GM12878 (cell line): ENCODE measurements around the gene DIO1. TPM values are rescaled to one million over a fixed set of nuclear protein-coding genes. Genes with fewer than 3 reads are reported as not detected.

Source experiments
- ATAC-seq: fragments of 200-7000 bp; cut with Tn5 transposase; 3 replicates; pipeline ENCODE4 v1.9.1; 2020; ENCODE audit warnings: mild to moderate bottlenecking, moderate library complexity
- BruUV-seq: library from RNA; stranded (reverse); fragments of 400-500 nt; replicated peaks from 2 replicates; lab custom pipeline; 2021; lab: Mats Ljungman, UMichigan
- CTCF ChIA-PET: fragments of 300-600 bp; sonication (Branson Sonifier 250); formaldehyde crosslinking; extraction: SDS; loops from one replicate; lab custom pipeline; 2021; ENCODE audit warnings: inconsistent platforms; lab: Yijun Ruan, JAX
- POLR2A ChIA-PET: fragments of 350-600 bp; formaldehyde crosslinking; extraction: SDS; loops from one replicate; lab custom pipeline; 2021; ENCODE audit warnings: inconsistent platforms; lab: Charles Lee
- RAD21 ChIA-PET: fragments of 300-600 bp; sonication (Branson Sonifier 250); formaldehyde crosslinking; loops from one replicate; lab custom pipeline; 2023; ENCODE audit warnings: antibody characterized with exemption; ENCODE audit not compliant: unreplicated experiment; lab: Charles Lee
- SMC1A ChIA-PET: fragments of 300-600 bp; sonication (Branson Sonifier 250); formaldehyde crosslinking; loops from one replicate; lab custom pipeline; 2023; ENCODE audit not compliant: unreplicated experiment, uncharacterized antibody; lab: Charles Lee
- DNase-seq: peaks from one replicate; pipeline ENCODE4 v3.0.0-alpha.2; 2011; ENCODE audit warnings: low read depth, low spot score
- FAIRE-seq: peaks from 3 replicates; lab custom pipeline; 2011; peaks lifted over from hg19 to GRCh38; lab: Jason Lieb, UNC
- H2AFZ ChIP-seq: 2 replicates; pipeline ENCODE4 v1.6.0; 2011; ENCODE audit warnings: low read depth, low read length, control low read depth; ENCODE audit not compliant: control insufficient read depth
- H3K27ac ChIP-seq: 2 replicates; pipeline ENCODE4 v1.5.1; 2011; ENCODE audit warnings: control low read depth; ENCODE audit not compliant: control insufficient read depth, insufficient read depth
- H3K27me3 ChIP-seq, 2 experiments: replicated peaks in 1 of 2; 2 replicates each; pipeline versions ENCODE4 v1.6.0 to v1.6.1; 2011; ENCODE audit warnings: low read length in 1 of 2; ENCODE audit not compliant: control insufficient read depth in 2 of 2, insufficient read depth in 2 of 2
- H3K36me3 ChIP-seq, 2 experiments: 2 replicates each; pipeline ENCODE4 v1.5.1; 2011; ENCODE audit warnings: low read length in 1 of 2; ENCODE audit not compliant: control insufficient read depth in 2 of 2, insufficient read depth in 2 of 2
- H3K4me1 ChIP-seq: 2 replicates; pipeline ENCODE4 v1.6.1; 2011; ENCODE audit warnings: mild to moderate bottlenecking, low read length, moderate library complexity, mixed read lengths; ENCODE audit not compliant: control insufficient read depth, insufficient read depth
- H3K4me2 ChIP-seq: 2 replicates; pipeline ENCODE4 v1.6.0; 2011; ENCODE audit warnings: control low read depth; ENCODE audit not compliant: control insufficient read depth, insufficient read depth
- H3K4me3 ChIP-seq: fragments of 200-600 bp; sonication (generic); 2 replicates; pipeline ENCODE4 v1.5.1; 2016
- H3K79me2 ChIP-seq: 2 replicates; pipeline ENCODE4 v1.6.0; 2011; ENCODE audit warnings: low read length; ENCODE audit not compliant: control insufficient read depth, insufficient read depth
- H3K9ac ChIP-seq: 2 replicates; pipeline ENCODE4 v1.8.0; 2011; ENCODE audit warnings: low read length, control low read depth, mixed read lengths; ENCODE audit not compliant: control insufficient read depth, insufficient read depth
- H3K9me3 ChIP-seq: replicated peaks from 3 replicates; pipeline ENCODE4 v1.5.1; 2011; ENCODE audit warnings: mild to moderate bottlenecking, low read length; ENCODE audit not compliant: control insufficient read depth, insufficient read depth
- H4K20me1 ChIP-seq: 2 replicates; pipeline ENCODE4 v1.6.0; 2011; ENCODE audit not compliant: control insufficient read depth, insufficient read depth
- CTCF ChIP-seq, 3 experiments: IDR thresholded peaks in 2 of 3; conservative IDR thresholded peaks in 1 of 3; 2 replicates each; pipeline ENCODE4 v1.5.1; 2011; ENCODE audit warnings: low read depth in 3 of 3, low read length in 3 of 3, mild to moderate bottlenecking in 3 of 3, control low read depth in 2 of 3, moderate library complexity in 2 of 3, inconsistent platforms in 1 of 3, mixed read lengths in 1 of 3; ENCODE audit not compliant: control insufficient read depth in 2 of 3, insufficient read depth in 1 of 3; ENCODE audit errors: extremely low read depth in 1 of 3
- FOXM1 ChIP-seq: IDR thresholded peaks from 2 replicates; pipeline ENCODE4 v1.6.1; 2012; ENCODE audit warnings: low read depth, mild to moderate bottlenecking, inconsistent platforms, low read length, moderate library complexity
- IRF4 ChIP-seq: IDR thresholded peaks from 2 replicates; pipeline ENCODE4 v1.6.1; 2011; ENCODE audit warnings: low read depth, low read length
- NFIC ChIP-seq: IDR thresholded peaks from 2 replicates; pipeline ENCODE4 v1.6.1; 2012; ENCODE audit warnings: low read depth, mild to moderate bottlenecking, inconsistent platforms, low read length, moderate library complexity
- POLR2AphosphoS2 ChIP-seq: IDR thresholded peaks from 2 replicates; pipeline ENCODE4 v1.6.1; 2011; ENCODE audit warnings: low read depth, mild to moderate bottlenecking, low read length, improper control_type of control experiment, moderate library complexity
- RAD21 ChIP-seq: IDR thresholded peaks from 2 replicates; pipeline ENCODE4 v1.6.1; 2011; ENCODE audit warnings: mild to moderate bottlenecking, low read depth, low read length, moderate library complexity; ENCODE audit not compliant: insufficient read depth
- RFX5 ChIP-seq: IDR thresholded peaks from 2 replicates; pipeline ENCODE4 v1.6.1; 2011; ENCODE audit warnings: low read depth, low read length, improper control_type of control experiment
- SMC3 ChIP-seq: IDR thresholded peaks from 2 replicates; pipeline ENCODE4 v1.6.1; 2011; ENCODE audit warnings: low read length, improper control_type of control experiment, borderline replicate concordance
- USF2 ChIP-seq: IDR thresholded peaks from 2 replicates; pipeline ENCODE4 v1.6.1; 2011; ENCODE audit warnings: low read depth, low read length, improper control_type of control experiment, borderline replicate concordance
- YBX1 ChIP-seq: fragments of 450-650 bp; IDR thresholded peaks from 2 replicates; pipeline ENCODE4 v1.6.1; 2016; ENCODE audit warnings: antibody characterized with exemption
- YY1 ChIP-seq: IDR thresholded peaks from 2 replicates; pipeline ENCODE4 v1.6.1; 2011; ENCODE audit warnings: low read depth, mild to moderate bottlenecking, low read length
- ZNF24 ChIP-seq: fragments of 450-650 bp; IDR thresholded peaks from 2 replicates; pipeline ENCODE4 v1.6.1; 2017; ENCODE audit warnings: antibody characterized with exemption, mild to moderate bottlenecking
- ZZZ3 ChIP-seq: IDR thresholded peaks from 2 replicates; pipeline ENCODE4 v1.6.1; 2011; ENCODE audit warnings: low read depth; ENCODE audit not compliant: control insufficient read depth, insufficient read length
- in situ Hi-C: fragments of 300-500 bp; cut with MboI; formaldehyde crosslinking; loops from 9 replicates; pipeline ENCODE4 v1.14.3; 2018; ENCODE audit warnings: mixed read lengths
- intact Hi-C: fragments of 100-400 bp; cut with micrococcal nuclease; formaldehyde crosslinking; loops from one replicate; pipeline ENCODE4 v1.14.2; 2022; ENCODE audit not compliant: unreplicated experiment
- polyA plus RNA-seq, 11 experiments: library from polyadenylated mRNA; depleted of rRNA in 4 of 11; unstranded in 6 of 11; stranded (reverse) in 5 of 11; fragments of >200 nt; fragmentation: Nextera tagmentation in 4 of 11; fragmentation: Illumina TruSeq in 1 of 11; extraction: Ambion mirVana in 4 of 11; extraction: Trizol in 1 of 11; gene quantifications; 1 replicate in 1 of 11; 2 replicates in 10 of 11; pipeline versions ENCODE4 v1.2.1 to v1.2.3, GENCODE V29; 2011 to 2016; ENCODE audit warnings: inconsistent platforms in 2 of 11, missing spikeins in 2 of 11, low read depth in 1 of 11
- total RNA-seq, 4 experiments: library from RNA; depleted of rRNA in 3 of 4; stranded (reverse); fragments of >200 nt in 3 of 4; fragmentation: Illumina TruSeq in 1 of 4; extraction: Trizol in 1 of 4; gene quantifications; 2 replicates each; pipeline versions ENCODE4 v1.2.1 to v1.2.3, GENCODE V29; 2013 to 2021

Gene DIO1
- total and polyA plus RNA-seq, 10 of the 15 experiments (the other 5 are each of a cell fraction or from before 2014, with no cell fraction given): 0.11 to 0.26 (median 0.12) TPM; not detected in 6

GRCh38 chr1:53860967-53861411 is 33.0 kb upstream of the DIO1 start:
- FAIRE-seq: no peak
- H3K9me3 ChIP-seq: no peaks in the 10 kb centered on the region
- intact Hi-C loops (loop anchor here (1.0 to 10.0 kb wide), 4 partner anchors 88 to 224 kb away; partner anchors contain the start of genes TCEANC2 and TMEM59), in situ Hi-C loops (loop anchor here (25.0 kb wide), 1 partner anchor 201 kb away; the partner anchor contains the start of genes TCEANC2 and TMEM59)
- no peaks in the 10 kb centered on the region for H3K79me2 ChIP-seq
- H3K9ac ChIP-seq: no peak overlapping the region
- no peak overlapping the region for H3K4me2 ChIP-seq
- H3K4me3 ChIP-seq: no peak overlapping the region
- no TSS peak for BruUV-seq
- H3K4me1 ChIP-seq: no peaks in the 10 kb centered on the region; the same call in 1 of the 2 replicates
- H2AFZ ChIP-seq: no peak overlapping the region
- H3K36me3 ChIP-seq: no peaks in the 10 kb centered on the region; a peak in 1 of 4 replicates
- ChIA-PET CTCF (interaction anchor here (0.6 to 16.6 kb wide), 46 partner anchors 9 to 949 kb away, joined by 3 to 232 read pairs (median 5); partner anchors contain the start of genes CYB5RL, IFT25, LRRC42 and MRPL37), RAD21 (interaction anchor here (0.6 to 6.3 kb wide), 14 partner anchors 8 to 949 kb away, joined by 3 to 73 read pairs (median 6); partner anchors contain the start of genes IFT25 and LRRC42), SMC1A (interaction anchor here (0.6 to 5.8 kb wide), 23 partner anchors 10 to 949 kb away, joined by 3 to 95 read pairs (median 4); partner anchors contain the start of gene IFT25), POLR2A (interaction anchor here (1.5 to 2.3 kb wide), 3 partner anchors 10 to 98 kb away, joined by 5 to 10 read pairs (median 6); partner anchors contain the start of genes IFT25 and LRRC42)
- ATAC-seq: peak; percentile 95
- H4K20me1 ChIP-seq: no peaks in the 10 kb centered on the region
- H3K27me3 ChIP-seq: no peaks in the 10 kb centered on the region
- no peak overlapping the region for H3K27ac ChIP-seq
- TF ChIP-seq ZZZ3 (no peak), YY1 (peak; percentile 61; the same call in 1 of the 2 replicates), IRF4 (no peak), ZNF24 (no peak), USF2 (no peak), POLR2AphosphoS2 (no peak), RFX5 (no peak), RAD21 (peak; percentile 91), NFIC (no peak), CTCF (IDR thresholded peaks at IDR 0.05 in 2 of 3, conservative IDR thresholded peaks at IDR 0.05 in 1 of 3; ENCODE audit: control insufficient read depth in 2 of 3, extremely low read depth in 1 of 3, insufficient read depth in 1 of 3, low read depth in 3 of 3, low read length in 3 of 3) (peak; percentile 83 to 88 (median 86)), YBX1 (no peak), FOXM1 (no peak), SMC3 (peak; percentile 65; the same call in 1 of the 2 replicates)
- no peak for DNase-seq
